Lung (tissue), 12 donors: ENCODE results near the gene RAB37. TPM values are rescaled to one million over a fixed set of nuclear protein-coding genes. Genes with fewer than 3 reads are reported as not detected.

Source experiments
- ATAC-seq: fragments of 200-7000 bp; cut with Tn5 transposase; one replicate; pipeline ENCODE4 v1.9.1; 2020; ENCODE audit warnings: moderate number of reproducible peaks; ENCODE audit not compliant: insufficient read depth, low FRiP score
- DNase-seq, 3 donors: peaks; one replicate each; pipeline ENCODE4 v3.0.0-alpha.2; 2013 to 2017
- H3K27ac ChIP-seq, 2 donors: one replicate each; pipeline ENCODE4 v1.5.1; 2013; ENCODE audit warnings: mild to moderate bottlenecking in 2 of 2, moderate library complexity in 2 of 2, control low read depth in 1 of 2, inconsistent platforms in 1 of 2, low read depth in 1 of 2, low read length in 1 of 2
- H3K27me3 ChIP-seq, 3 donors: one replicate each; pipeline ENCODE4 v1.5.1; 2013; ENCODE audit warnings: low read length in 2 of 3; ENCODE audit not compliant: control insufficient read depth in 3 of 3, insufficient read depth in 3 of 3
- H3K36me3 ChIP-seq, 4 donors: one replicate each; pipeline ENCODE4 v1.5.1; 2013; ENCODE audit warnings: low read length in 4 of 4, mild to moderate bottlenecking in 1 of 4, moderate library complexity in 1 of 4; ENCODE audit not compliant: control insufficient read depth in 4 of 4, insufficient read depth in 4 of 4
- H3K4me1 ChIP-seq, 5 donors: one replicate each; pipeline ENCODE4 v1.5.1; 2013; ENCODE audit warnings: low read length in 5 of 5, mild to moderate bottlenecking in 2 of 5, moderate library complexity in 1 of 5; ENCODE audit not compliant: control insufficient read depth in 5 of 5, insufficient read depth in 5 of 5
- H3K4me3 ChIP-seq: one replicate; pipeline ENCODE4 v1.5.1; 2013; ENCODE audit warnings: mild to moderate bottlenecking, control low read depth, moderate library complexity
- H3K9ac ChIP-seq, 2 donors: one replicate each; pipeline ENCODE4 v1.5.1; 2013; ENCODE audit warnings: low read length in 2 of 2, control low read depth in 1 of 2; ENCODE audit not compliant: insufficient read depth in 1 of 2
- H3K9me3 ChIP-seq, 4 donors: one replicate each; pipeline ENCODE4 v1.5.1; 2013; ENCODE audit warnings: low read length in 3 of 4, mild to moderate bottlenecking in 1 of 4, moderate library complexity in 1 of 4; ENCODE audit not compliant: control insufficient read depth in 4 of 4, insufficient read depth in 3 of 4
- CTCF ChIP-seq: IDR thresholded peaks from 2 replicates; pipeline ENCODE4 v1.5.1; 2012; ENCODE audit warnings: mild to moderate bottlenecking; ENCODE audit errors: control extremely low read depth, extremely low read depth
- WGBS, 2 donors: extraction: QIAGEN DNeasy Blood & Tissue Kit; methylation state at CpG; one replicate each; pipeline ENCODE4 v1.1.7; 2013; 5-methylcytosine and 5-hydroxymethylcytosine counted together
- polyA plus RNA-seq, 2 donors: library from polyadenylated mRNA; stranded (reverse); fragments of 200-250 nt; gene quantifications; one replicate each; pipeline ENCODE4 v1.2.1, GENCODE V29; 2013
- total RNA-seq, 2 donors: library from RNA; depleted of rRNA in 1 of 2; stranded (reverse); fragments of >200 nt in 1 of 2; gene quantifications; one replicate each; pipeline ENCODE4 v1.2.1, GENCODE V29; 2014 to 2021
- donor health status: control.
- donor health status: control.
- donor health status: Bipolar disorder and iron deficiency.
- donor health status: healthy.
- donor health status: DM: yes; HTN: yes; CAD: no.

The RAB37 gene
- total and polyA plus RNA-seq, 4 donors: 3.2 to 7.3 (median 5.9) TPM

- peak in 1 of 3 donors; percentile 36 for DNase-seq
- Histone ChIP-seq H3K4me1 (peaks cover 0 to 15% (median 8%) of the 10 kb centered on the region in 5 donors), H3K27me3 (no peaks in the 10 kb centered on the region), H3K36me3 (peaks cover 0 to 11% (median 0%) of the 10 kb centered on the region in 4 donors), H3K4me3 (no peak overlapping the region), H3K27ac (no peak overlapping the region), H3K9me3 (no peaks in the 10 kb centered on the region), H3K9ac (no peak overlapping the region)
- no peak for TF ChIP-seq CTCF
- ATAC-seq: peak; percentile 22
- WGBS, 2 donors: 32 to 62% methylated on average over 11 of the region's 11 CpGs
Measured at GRCh38 chr17:74779948-74780400, 42.9 kb downstream of the RAB37 start.

GRCh38 chr17:74780443-74781238 lies 43.6 kb downstream of the RAB37 start:
- Histone ChIP-seq H3K9ac (no peak overlapping the region), H3K27ac (peak overlapping the region in 1 of 2 donors; percentile 32), H3K9me3 (no peaks in the 10 kb centered on the region), H3K36me3 (peaks cover 0 to 13% (median 0%) of the 10 kb centered on the region in 4 donors), H3K27me3 (no peaks in the 10 kb centered on the region), H3K4me3 (no peak overlapping the region), H3K4me1 (peaks cover 0 to 8% (median 4%) of the 10 kb centered on the region in 5 donors)
- no peak for ATAC-seq
- 44 to 60% methylated on average over 7 of the region's 7 CpGs for WGBS, 2 donors
- no peak for TF ChIP-seq CTCF
- DNase-seq: peak in 2 of 3 donors; percentile 52 to 58

GRCh38 chr17:74782571-74782970 lies 45.5 kb downstream of the RAB37 start:
- Histone ChIP-seq H3K9me3 (no peaks in the 10 kb centered on the region), H3K27ac (no peak overlapping the region), H3K9ac (no peak overlapping the region), H3K4me1 (peaks cover 0 to 1% (median 0%) of the 10 kb centered on the region in 5 donors), H3K27me3 (no peaks in the 10 kb centered on the region), H3K4me3 (no peak overlapping the region), H3K36me3 (peaks cover 0 to 13% (median 0%) of the 10 kb centered on the region in 4 donors)
- no peak for TF ChIP-seq CTCF
- no peak for ATAC-seq
- 93 to 96% methylated on average over 5 of the region's 5 CpGs for WGBS, 2 donors
- DNase-seq: no peak
